ENCODE measurements around the gene UNC13C. TPM values are rescaled to one million over a fixed set of nuclear protein-coding genes. Genes with fewer than 3 reads are reported as not detected.

The UNC13C gene
- total and polyA plus RNA-seq, 2 of the 13 experiments (the other 11 are each of a cell fraction or from before 2014, with no cell fraction given), result 0.04 TPM; not detected in 1

GRCh38 chr15:54017251-54017650, 39.0 kb downstream of the UNC13C start:
- Histone ChIP-seq H4K20me1 (ENCODE audit: insufficient read depth, low read length) (no peaks in the 10 kb centered on the region), H3K27me3 (ENCODE audit: control insufficient read depth in 1 of 2, insufficient read depth in 2 of 2, low read length in 2 of 2) (no peaks in the 10 kb centered on the region; a peak in 1 of 5 replicates), H3K27ac (ENCODE audit: extremely low read length, insufficient read depth, low read length) (no peak overlapping the region), H3K9ac (ENCODE audit: insufficient read depth, low read depth, low read length) (no peak overlapping the region), H3K9me3 (ENCODE audit: low read length) (no peaks in the 10 kb centered on the region), H3K79me2 (ENCODE audit: insufficient read depth, low read length) (no peaks in the 10 kb centered on the region), H3K4me3 (replicated peaks in 1 of 3; ENCODE audit: insufficient read depth in 1 of 3, low read depth in 2 of 3, low read length in 3 of 3) (no peak overlapping the region), H3K4me2 (ENCODE audit: low read depth, low read length) (no peak overlapping the region), H2AFZ (ENCODE audit: low read length) (no peak overlapping the region), H3K4me1 (ENCODE audit: insufficient read depth, low read length) (no peaks in the 10 kb centered on the region), H3K36me3 (replicated peaks in 1 of 2; ENCODE audit: control insufficient read depth in 1 of 2, insufficient read depth in 2 of 2, low read length in 2 of 2) (no peaks in the 10 kb centered on the region)
- intact Hi-C loops (cut with micrococcal nuclease; ENCODE audit: unreplicated experiment), result no loop called here
- ATAC-seq (no peak), FAIRE-seq (no peak), DNase-seq (ENCODE audit: low spot score) (no peak)
- CTCF ChIA-PET (ENCODE audit: low intra/inter-chr PET ratio, low total read pairs), result no interaction called here
- no TSS peak for BruUV-seq (replicated peaks)
- POLR2A ChIA-PET, result interaction anchor here (0.6 kb wide), 1 partner anchor 1239 kb away, joined by 3 read pairs; no protein-coding TSS in a partner anchor
- in situ Hi-C loops (cut with HindIII; ENCODE audit: extremely low pct_ligation_motif_present, low pct_unique_long_range_greater_than_20kb), result no loop called here
- 0% methylated on average over 1 of the region's 1 CpG for WGBS (ENCODE audit: low lambda C conversion rate)
- TF ChIP-seq ZNF276 (CRISPR knock-in tag; IDR thresholded peaks at IDR 0.05; ENCODE audit: low read depth), result no peak
- TF ChIP-seq ZNF780A (CRISPR knock-in tag; IDR thresholded peaks at IDR 0.05), result no peak
- TF ChIP-seq, protein P1, sequence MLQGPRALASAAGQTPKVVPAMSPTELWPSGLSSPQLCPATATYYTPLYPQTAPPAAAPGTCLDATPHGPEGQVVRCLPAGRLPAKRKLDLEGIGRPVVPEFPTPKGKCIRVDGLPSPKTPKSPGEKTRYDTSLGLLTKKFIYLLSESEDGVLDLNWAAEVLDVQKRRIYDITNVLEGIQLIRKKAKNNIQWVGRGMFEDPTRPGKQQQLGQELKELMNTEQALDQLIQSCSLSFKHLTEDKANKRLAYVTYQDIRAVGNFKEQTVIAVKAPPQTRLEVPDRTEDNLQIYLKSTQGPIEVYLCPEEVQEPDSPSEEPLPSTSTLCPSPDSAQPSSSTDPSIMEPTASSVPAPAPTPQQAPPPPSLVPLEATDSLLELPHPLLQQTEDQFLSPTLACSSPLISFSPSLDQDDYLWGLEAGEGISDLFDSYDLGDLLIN (CRISPR knock-in tag; IDR thresholded peaks at IDR 0.05; ENCODE audit: borderline replicate concordance), result no peak
- TF ChIP-seq KLF16 (CRISPR knock-in tag; IDR thresholded peaks at IDR 0.05), result no peak
- no peak for TF ChIP-seq PAX8 (CRISPR knock-in tag; IDR thresholded peaks at IDR 0.05; ENCODE audit: borderline replicate concordance)
- no peak for TF ChIP-seq ZNF564 (CRISPR knock-in tag; IDR thresholded peaks at IDR 0.05)
- TF ChIP-seq MAFG (CRISPR knock-in tag; IDR thresholded peaks at IDR 0.05), result no peak
- TF ChIP-seq, protein P2, sequence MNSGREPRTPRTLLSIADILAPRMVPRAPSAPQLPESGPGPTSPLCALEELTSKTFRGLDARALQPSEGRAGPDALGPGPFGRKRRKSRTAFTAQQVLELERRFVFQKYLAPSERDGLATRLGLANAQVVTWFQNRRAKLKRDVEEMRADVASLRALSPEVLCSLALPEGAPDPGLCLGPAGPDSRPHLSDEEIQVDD (CRISPR knock-in tag; IDR thresholded peaks at IDR 0.05; ENCODE audit: borderline replicate concordance), result no peak
- TF ChIP-seq TCF12 (IDR thresholded peaks at IDR 0.05), result no peak
- no peak for TF ChIP-seq TCF12 (CRISPR knock-in tag; IDR thresholded peaks at IDR 0.05)
- no peak for TF ChIP-seq PRDM10 (CRISPR knock-in tag; IDR thresholded peaks at IDR 0.05; ENCODE audit: low read depth)
- no peak for TF ChIP-seq NR0B2 (CRISPR knock-in tag; IDR thresholded peaks at IDR 0.05)
- TF ChIP-seq ISX (CRISPR knock-in tag; conservative IDR thresholded peaks at IDR 0.05), result no peak
- TF ChIP-seq NCOA1 (CRISPR knock-in tag; IDR thresholded peaks at IDR 0.05), result no peak
- no peak for TF ChIP-seq ETV5 (CRISPR knock-in tag; IDR thresholded peaks at IDR 0.05; ENCODE audit: borderline replicate concordance)
- no peak for TF ChIP-seq NCOA2 (CRISPR knock-in tag; IDR thresholded peaks at IDR 0.05)
